A549 (cell line): ENCODE measurements around the gene ESPN.
"Not testable (repeated sequence)": the region's sequence is repeated elsewhere in the genome, so short reads cannot be mapped to it uniquely, and the experiment has no call there.

Source experiments
- CEBPB ChIP-seq, 2 experiments: fragments of >200 bp in 1 of 2; sonication (Bioruptor Twin) in 1 of 2; formaldehyde crosslinking in 1 of 2; IDR thresholded peaks; 2 replicates each; pipeline ENCODE4 v1.6.1; 2012 to 2016
- POLR2A ChIP-seq: IDR thresholded peaks from 2 replicates; pipeline ENCODE4 v1.6.1; 2012; ENCODE audit warnings: mild to moderate bottlenecking, low read length
- REST ChIP-seq: fragments of 200-600 bp; sonication (generic); IDR thresholded peaks from 2 replicates; pipeline ENCODE4 v1.6.1; 2016; ENCODE audit warnings: antibody characterized with exemption, mild to moderate bottlenecking, moderate library complexity
- SMC3 ChIP-seq: fragments of >200 bp; sonication (Bioruptor Twin); formaldehyde crosslinking; IDR thresholded peaks from 3 replicates; pipeline ENCODE4 v1.6.1; 2018; ENCODE audit warnings: inconsistent platforms
- USF2 ChIP-seq: fragments of 450-650 bp; IDR thresholded peaks from 2 replicates; pipeline ENCODE4 v1.6.1; 2014; ENCODE audit warnings: antibody characterized with exemption
- ZC3H11A ChIP-seq: fragments of 450-650 bp; IDR thresholded peaks from 2 replicates; pipeline ENCODE4 v1.6.1; 2014; ENCODE audit warnings: antibody characterized with exemption, mild to moderate bottlenecking
- TF ChIP-seq, protein P1 (sequence below): fragments of >200 bp; sonication (Bioruptor Twin); formaldehyde crosslinking; IDR thresholded peaks from 3 replicates; pipeline ENCODE4 v1.5.1; 2016

GRCh38 chr1:6455752-6456520 is 31.4 kb downstream of the ESPN start:
- TF ChIP-seq POLR2A; SMC3; ZC3H11A; REST; USF2; CEBPB (IDR thresholded peaks at IDR 0.05): not testable (repeated sequence)
- TF ChIP-seq, protein P1, sequence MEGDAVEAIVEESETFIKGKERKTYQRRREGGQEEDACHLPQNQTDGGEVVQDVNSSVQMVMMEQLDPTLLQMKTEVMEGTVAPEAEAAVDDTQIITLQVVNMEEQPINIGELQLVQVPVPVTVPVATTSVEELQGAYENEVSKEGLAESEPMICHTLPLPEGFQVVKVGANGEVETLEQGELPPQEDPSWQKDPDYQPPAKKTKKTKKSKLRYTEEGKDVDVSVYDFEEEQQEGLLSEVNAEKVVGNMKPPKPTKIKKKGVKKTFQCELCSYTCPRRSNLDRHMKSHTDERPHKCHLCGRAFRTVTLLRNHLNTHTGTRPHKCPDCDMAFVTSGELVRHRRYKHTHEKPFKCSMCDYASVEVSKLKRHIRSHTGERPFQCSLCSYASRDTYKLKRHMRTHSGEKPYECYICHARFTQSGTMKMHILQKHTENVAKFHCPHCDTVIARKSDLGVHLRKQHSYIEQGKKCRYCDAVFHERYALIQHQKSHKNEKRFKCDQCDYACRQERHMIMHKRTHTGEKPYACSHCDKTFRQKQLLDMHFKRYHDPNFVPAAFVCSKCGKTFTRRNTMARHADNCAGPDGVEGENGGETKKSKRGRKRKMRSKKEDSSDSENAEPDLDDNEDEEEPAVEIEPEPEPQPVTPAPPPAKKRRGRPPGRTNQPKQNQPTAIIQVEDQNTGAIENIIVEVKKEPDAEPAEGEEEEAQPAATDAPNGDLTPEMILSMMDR = not testable (repeated sequence)
